HepG2 (cell line): ENCODE results near the gene GINS2. TPM values are rescaled to one million over a fixed set of nuclear protein-coding genes. Genes with fewer than 3 reads are reported as not detected.

Experiments
- ATAC-seq: fragments of 200-7000 bp; cut with Tn5 transposase; 3 replicates; pipeline ENCODE4 v1.9.1; 2020; ENCODE audit warnings: mild to moderate bottlenecking, moderate library complexity
- BruUV-seq: library from RNA; stranded (reverse); fragments of 400-500 nt; replicated peaks from 2 replicates; lab custom pipeline; 2021; lab: Mats Ljungman, UMichigan
- CTCF ChIA-PET: fragments of 300-600 bp; formaldehyde crosslinking; extraction: SDS; loops from one replicate; lab custom pipeline; 2021; ENCODE audit warnings: low total read pairs, inconsistent platforms, low intra/inter-chr PET ratio; lab: Yijun Ruan, JAX
- POLR2A ChIA-PET: fragments of 350-600 bp; sonication (Branson Sonifier 250); formaldehyde crosslinking; loops from one replicate; lab custom pipeline; 2020; ENCODE audit warnings: antibody characterized with exemption, inconsistent platforms; lab: Yijun Ruan, JAX
- DNase-seq: peaks from one replicate; pipeline ENCODE4 v3.0.0-alpha.2; 2015; ENCODE audit warnings: low spot score
- FAIRE-seq: peaks from 3 replicates; lab custom pipeline; 2011; peaks lifted over from hg19 to GRCh38; lab: Jason Lieb, UNC
- H2AFZ ChIP-seq: one replicate; pipeline ENCODE4 v1.6.1; 2011; ENCODE audit warnings: low read length, inconsistent platforms
- H3K27ac ChIP-seq: fragments of 300-600 bp; 3 replicates; pipeline ENCODE4 v1.8.0; 2011; ENCODE audit warnings: mixed run types, mild to moderate bottlenecking, mixed read lengths, low read length, inconsistent platforms; ENCODE audit not compliant: insufficient read depth; ENCODE audit errors: extremely low read length
- H3K27me3 ChIP-seq, 2 experiments: fragments of 200-600 bp in 1 of 2; 2 replicates in 1 of 2; 3 replicates in 1 of 2; pipeline versions ENCODE4 v1.6.0 to v1.8.0; 2011; ENCODE audit warnings: low read length in 2 of 2, mild to moderate bottlenecking in 2 of 2, moderate library complexity in 2 of 2, inconsistent platforms in 1 of 2; ENCODE audit not compliant: insufficient read depth in 2 of 2, control insufficient read depth in 1 of 2
- H3K36me3 ChIP-seq, 2 experiments: fragments of 200-600 bp in 1 of 2; replicated peaks in 1 of 2; 2 replicates in 1 of 2; 3 replicates in 1 of 2; pipeline versions ENCODE4 v1.5.1 to v1.8.0; 2011; ENCODE audit warnings: low read length in 2 of 2, inconsistent platforms in 1 of 2; ENCODE audit not compliant: insufficient read depth in 2 of 2, control insufficient read depth in 1 of 2
- H3K4me1 ChIP-seq: 2 replicates; pipeline ENCODE4 v1.5.1; 2012; ENCODE audit warnings: low read length, inconsistent platforms; ENCODE audit not compliant: insufficient read depth
- H3K4me2 ChIP-seq: 2 replicates; pipeline ENCODE4 v1.6.0; 2011; ENCODE audit warnings: low read depth, low read length, inconsistent platforms
- H3K4me3 ChIP-seq, 3 experiments: fragments of 200-600 bp in 1 of 3; sonication (generic), shearing (Covaris generic) in 1 of 3; replicated peaks in 1 of 3; 2 replicates each; pipeline ENCODE4 v1.5.1; 2011 to 2016; ENCODE audit warnings: low read length in 3 of 3, inconsistent platforms in 2 of 3, low read depth in 2 of 3, mild to moderate bottlenecking in 2 of 3, control low read depth in 1 of 3, mixed read lengths in 1 of 3; ENCODE audit not compliant: insufficient read depth in 1 of 3
- H3K79me2 ChIP-seq: one replicate; pipeline ENCODE4 v1.6.1; 2011; ENCODE audit warnings: low read length, inconsistent platforms; ENCODE audit not compliant: insufficient read depth
- H3K9ac ChIP-seq: 2 replicates; pipeline ENCODE4 v1.6.0; 2011; ENCODE audit warnings: mild to moderate bottlenecking, low read depth, low read length, inconsistent platforms; ENCODE audit not compliant: insufficient read depth
- H3K9me3 ChIP-seq: 2 replicates; pipeline ENCODE4 v1.5.1; 2012; ENCODE audit warnings: mild to moderate bottlenecking, low read length
- H4K20me1 ChIP-seq: 2 replicates; pipeline ENCODE4 v1.6.0; 2011; ENCODE audit warnings: inconsistent platforms, mild to moderate bottlenecking, low read length, moderate library complexity; ENCODE audit not compliant: insufficient read depth
- AGO2 ChIP-seq: fragments of 200-400 bp; formaldehyde crosslinking; optimal IDR thresholded peaks from 2 replicates; pipeline ENCODE3; 2017; ENCODE audit warnings: mild to moderate bottlenecking, low read depth, low read length, moderate library complexity
- AKAP8 ChIP-seq: sonication (generic); formaldehyde crosslinking; IDR thresholded peaks from 2 replicates; pipeline ENCODE4 v1.5.1; 2020; ENCODE audit warnings: mild to moderate bottlenecking, missing genetic modification reagents
- HINFP ChIP-seq: sonication (generic); formaldehyde crosslinking; IDR thresholded peaks from 2 replicates; pipeline ENCODE4 v1.4.0; 2020; ENCODE audit warnings: low read depth, mild to moderate bottlenecking, missing genetic modification reagents
- HNRNPLL ChIP-seq: fragments of 200-400 bp; formaldehyde crosslinking; IDR thresholded peaks from 2 replicates; pipeline ENCODE4 v1.6.1; 2017; ENCODE audit warnings: mild to moderate bottlenecking, low read depth, low read length; ENCODE audit not compliant: poor library complexity, severe bottlenecking
- RBM22 ChIP-seq: fragments of 200-400 bp; formaldehyde crosslinking; optimal IDR thresholded peaks from 2 replicates; pipeline ENCODE3; 2017; ENCODE audit warnings: mild to moderate bottlenecking, low read length, moderate library complexity
- RFX3 ChIP-seq: IDR thresholded peaks from 2 replicates; pipeline ENCODE4 v1.6.1; 2016; ENCODE audit warnings: missing biosample characterization, missing genetic modification reagents
- ZBTB33 ChIP-seq: sonication (generic); formaldehyde crosslinking; IDR thresholded peaks from 2 replicates; pipeline ENCODE4 v1.4.0; 2020; ENCODE audit warnings: missing genetic modification reagents
- ZC3H13 ChIP-seq: sonication (generic); formaldehyde crosslinking; IDR thresholded peaks from 2 replicates; pipeline ENCODE4 v1.8.1; 2023; ENCODE audit warnings: mild to moderate bottlenecking, missing genetic modification reagents, moderate library complexity
- ZNF790 ChIP-seq: sonication (generic); formaldehyde crosslinking; IDR thresholded peaks from 2 replicates; pipeline ENCODE4 v1.8.0; 2022; ENCODE audit warnings: missing genetic modification reagents, mild to moderate bottlenecking, borderline replicate concordance
- ZNF883 ChIP-seq: sonication (generic); formaldehyde crosslinking; IDR thresholded peaks from 2 replicates; pipeline ENCODE4 v1.5.1; 2020; ENCODE audit warnings: mild to moderate bottlenecking, missing genetic modification reagents; ENCODE audit errors: not compliant biosample characterization
- ZSCAN12 ChIP-seq: sonication (generic); formaldehyde crosslinking; IDR thresholded peaks from 2 replicates; pipeline ENCODE4 v1.9.0; 2021; ENCODE audit warnings: mild to moderate bottlenecking, missing genetic modification reagents
- WGBS: methylation state at CpG from one replicate; pipeline ENCODE4 v1.1.6; 2017; ENCODE audit warnings: low lambda C conversion rate; 5-methylcytosine and 5-hydroxymethylcytosine counted together
- in situ Hi-C: cut with HindIII; loops from 2 replicates; pipeline ENCODE4 v1.10.0; 2017; ENCODE audit warnings: low pct_unique_long_range_greater_than_20kb; ENCODE audit not compliant: extremely low pct_ligation_motif_present
- intact Hi-C: fragments of 100-400 bp; cut with micrococcal nuclease; formaldehyde crosslinking; loops from one replicate; pipeline ENCODE4 v1.10.0; 2022; ENCODE audit not compliant: unreplicated experiment
- polyA plus RNA-seq, 8 experiments: library from polyadenylated mRNA; depleted of rRNA in 3 of 8; stranded (reverse) in 7 of 8; unstranded in 1 of 8; fragments of >200 nt; fragmentation: Illumina TruSeq in 4 of 8; extraction: Trizol in 4 of 8; gene quantifications; 2 replicates each; pipeline versions ENCODE4 v1.2.1 to v1.2.3, GENCODE V29; 2011 to 2016; ENCODE audit warnings: low read depth in 4 of 8, missing spikeins in 1 of 8, mixed read lengths in 1 of 8; ENCODE audit not compliant: insufficient read depth in 1 of 8
- total RNA-seq, 5 experiments: library from RNA; depleted of rRNA; stranded (reverse); fragments of >200 nt; fragmentation: Illumina TruSeq; extraction: Trizol; gene quantifications; 2 replicates each; pipeline ENCODE4 v1.2.3, GENCODE V29; 2016; ENCODE audit warnings: low read depth in 1 of 5
- TF ChIP-seq, protein P1 (sequence below), 2 experiments: sonication (generic) in 1 of 2; formaldehyde crosslinking in 1 of 2; IDR thresholded peaks; 2 replicates each; pipeline versions ENCODE4 v1.4.0 to v1.6.1; 2016 to 2020; ENCODE audit warnings: borderline replicate concordance in 1 of 2, low read depth in 1 of 2, mild to moderate bottlenecking in 1 of 2, missing genetic modification reagents in 1 of 2
- TF ChIP-seq, protein P2 (sequence below): sonication (generic); formaldehyde crosslinking; IDR thresholded peaks from 2 replicates; pipeline ENCODE4 v1.8.0; 2022; ENCODE audit warnings: low read depth, missing genetic modification reagents

GINS2 gene
- total and polyA plus RNA-seq, 2 of the 13 experiments (the other 11 are each of a cell fraction or from before 2014, with no cell fraction given), result 10.6 to 48.3 TPM

DNA sequence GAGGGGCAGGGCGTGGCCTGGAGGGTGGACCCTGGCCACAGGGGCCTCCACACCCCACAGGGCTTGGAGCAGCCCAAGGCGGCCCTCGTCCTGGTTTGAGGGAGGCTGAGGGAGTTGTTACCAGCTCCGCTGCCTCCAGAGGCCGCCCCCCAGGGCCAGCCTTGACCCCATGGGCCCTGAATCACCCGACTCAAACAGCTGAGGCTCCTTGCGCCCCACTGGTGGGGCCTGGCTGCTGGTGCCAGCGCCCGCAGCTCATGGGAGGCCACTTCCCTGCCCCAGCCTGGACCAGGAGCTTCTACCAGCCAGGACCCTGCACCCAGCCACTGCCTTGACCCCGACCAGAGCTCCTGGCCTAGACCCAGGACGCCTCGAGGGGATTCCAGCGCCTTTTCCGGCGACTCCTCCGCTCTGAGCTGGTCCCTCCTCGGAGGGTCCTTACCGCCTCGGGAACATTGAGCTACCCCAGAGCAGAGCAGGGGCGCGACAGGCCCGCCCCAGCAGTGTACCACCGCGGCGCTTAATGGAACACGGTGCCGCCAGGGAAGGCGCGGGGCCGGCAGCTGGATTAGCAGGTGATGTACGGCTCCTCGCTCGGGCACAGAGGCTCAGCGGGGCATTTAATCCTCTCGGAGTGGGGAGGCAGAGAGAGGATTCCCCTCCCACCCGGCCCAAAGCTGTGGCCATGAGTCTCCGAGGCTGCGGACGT is 38.5 kb downstream of the GINS2 start:
- no peak overlapping the region for H3K9ac ChIP-seq
- no peak overlapping the region for H3K4me2 ChIP-seq
- ATAC-seq (no peak), FAIRE-seq (no peak), DNase-seq (no peak)
- peaks cover 69% of the 10 kb centered on the region for H4K20me1 ChIP-seq
- no peak overlapping the region for H2AFZ ChIP-seq
- BruUV-seq, result no TSS peak
- H3K36me3 ChIP-seq, result peaks cover 40 to 49% of the 10 kb centered on the region in 2 experiments
- H3K9me3 ChIP-seq, result no peaks in the 10 kb centered on the region
- no peak overlapping the region for H3K4me3 ChIP-seq
- intact Hi-C loops, result no loop called here
- CTCF ChIA-PET, result no interaction called here
- no peak overlapping the region for H3K27ac ChIP-seq
- WGBS, result 96% methylated on average over 38 of the region's 39 CpGs
- in situ Hi-C loops, result no loop called here
- peaks cover 15% of the 10 kb centered on the region for H3K79me2 ChIP-seq
- peaks cover 28% of the 10 kb centered on the region for H3K4me1 ChIP-seq
- POLR2A ChIA-PET, result no interaction called here
- no peaks in the 10 kb centered on the region for H3K27me3 ChIP-seq
- peak; percentile 78 for TF ChIP-seq AGO2
- peak; percentile 57 for TF ChIP-seq ZNF883 (CRISPR knock-in tag)
- TF ChIP-seq ZSCAN12 (CRISPR knock-in tag), result no peak
- no peak for TF ChIP-seq ZNF790 (CRISPR knock-in tag)
- TF ChIP-seq, protein P1, sequence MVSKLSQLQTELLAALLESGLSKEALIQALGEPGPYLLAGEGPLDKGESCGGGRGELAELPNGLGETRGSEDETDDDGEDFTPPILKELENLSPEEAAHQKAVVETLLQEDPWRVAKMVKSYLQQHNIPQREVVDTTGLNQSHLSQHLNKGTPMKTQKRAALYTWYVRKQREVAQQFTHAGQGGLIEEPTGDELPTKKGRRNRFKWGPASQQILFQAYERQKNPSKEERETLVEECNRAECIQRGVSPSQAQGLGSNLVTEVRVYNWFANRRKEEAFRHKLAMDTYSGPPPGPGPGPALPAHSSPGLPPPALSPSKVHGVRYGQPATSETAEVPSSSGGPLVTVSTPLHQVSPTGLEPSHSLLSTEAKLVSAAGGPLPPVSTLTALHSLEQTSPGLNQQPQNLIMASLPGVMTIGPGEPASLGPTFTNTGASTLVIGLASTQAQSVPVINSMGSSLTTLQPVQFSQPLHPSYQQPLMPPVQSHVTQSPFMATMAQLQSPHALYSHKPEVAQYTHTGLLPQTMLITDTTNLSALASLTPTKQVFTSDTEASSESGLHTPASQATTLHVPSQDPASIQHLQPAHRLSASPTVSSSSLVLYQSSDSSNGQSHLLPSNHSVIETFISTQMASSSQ (IDR thresholded peaks at IDR 0.05; ENCODE audit: low read depth), result no peak
- TF ChIP-seq, protein P1 (CRISPR knock-in tag; IDR thresholded peaks at IDR 0.05; ENCODE audit: borderline replicate concordance), result no peak
- TF ChIP-seq HNRNPLL, result peak; percentile 27
- TF ChIP-seq, protein P2, sequence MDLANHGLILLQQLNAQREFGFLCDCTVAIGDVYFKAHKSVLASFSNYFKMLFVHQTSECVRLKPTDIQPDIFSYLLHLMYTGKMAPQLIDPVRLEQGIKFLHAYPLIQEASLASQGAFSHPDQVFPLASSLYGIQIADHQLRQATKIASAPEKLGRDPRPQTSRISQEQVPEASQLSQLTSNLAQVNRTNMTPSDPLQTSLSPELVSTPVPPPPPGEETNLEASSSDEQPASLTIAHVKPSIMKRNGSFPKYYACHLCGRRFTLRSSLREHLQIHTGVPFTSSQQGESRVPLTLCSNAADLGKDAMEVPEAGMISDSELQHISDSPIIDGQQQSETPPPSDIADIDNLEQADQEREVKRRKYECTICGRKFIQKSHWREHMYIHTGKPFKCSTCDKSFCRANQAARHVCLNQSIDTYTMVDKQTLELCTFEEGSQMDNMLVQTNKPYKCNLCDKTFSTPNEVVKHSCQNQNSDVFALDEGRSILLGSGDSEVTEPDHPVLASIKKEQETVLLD (CRISPR knock-in tag), result no peak
- TF ChIP-seq HINFP, result no peak
- TF ChIP-seq RBM22, result peak; percentile 49
- no peak for TF ChIP-seq RFX3 (CRISPR knock-in tag)
- TF ChIP-seq ZC3H13 (CRISPR knock-in tag), result no peak
- no peak for TF ChIP-seq ZBTB33 (CRISPR knock-in tag)
- TF ChIP-seq AKAP8 (CRISPR knock-in tag), result 0 out of 2 replicates have a peak, but pooled peaks have one; percentile 16
